ENCODE measurements around the gene ZNF227.
"Not testable (repeated sequence)": the region's sequence is repeated elsewhere in the genome, so short reads cannot be mapped to it uniquely, and the experiment has no call there.

Gene ZNF227

DNA sequence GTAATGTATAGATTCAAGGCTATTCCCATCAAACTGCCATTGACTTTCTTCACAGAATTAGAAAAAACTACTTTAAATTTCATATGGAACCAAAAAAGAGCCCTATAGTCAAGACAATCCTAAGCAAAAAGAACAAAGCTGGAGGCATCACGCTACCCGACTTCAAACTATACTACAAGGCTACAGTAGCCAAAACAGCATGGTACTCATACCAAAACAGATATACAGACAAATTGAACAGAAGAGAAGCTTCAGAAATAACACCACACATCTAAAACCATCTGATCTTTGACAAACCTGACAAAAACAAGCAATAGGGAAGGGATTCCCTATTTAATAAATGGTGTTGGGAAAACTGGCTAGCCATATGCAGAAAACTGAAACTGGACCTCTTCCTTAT lies 40.0 kb downstream of the ZNF227 start:
- not testable (repeated sequence) for DNase-seq (ENCODE audit: low read depth)

- not testable (repeated sequence) for DNase-seq (ENCODE audit: low read depth)
These were observed 41.1 kb downstream of the ZNF227 start for GRCh38 chr19:44253392-44253791.

- DNase-seq (ENCODE audit: low read depth), result no peak
These were observed 42.2 kb downstream of the ZNF227 start for GRCh38 chr19:44254496-44254895.

DNA sequence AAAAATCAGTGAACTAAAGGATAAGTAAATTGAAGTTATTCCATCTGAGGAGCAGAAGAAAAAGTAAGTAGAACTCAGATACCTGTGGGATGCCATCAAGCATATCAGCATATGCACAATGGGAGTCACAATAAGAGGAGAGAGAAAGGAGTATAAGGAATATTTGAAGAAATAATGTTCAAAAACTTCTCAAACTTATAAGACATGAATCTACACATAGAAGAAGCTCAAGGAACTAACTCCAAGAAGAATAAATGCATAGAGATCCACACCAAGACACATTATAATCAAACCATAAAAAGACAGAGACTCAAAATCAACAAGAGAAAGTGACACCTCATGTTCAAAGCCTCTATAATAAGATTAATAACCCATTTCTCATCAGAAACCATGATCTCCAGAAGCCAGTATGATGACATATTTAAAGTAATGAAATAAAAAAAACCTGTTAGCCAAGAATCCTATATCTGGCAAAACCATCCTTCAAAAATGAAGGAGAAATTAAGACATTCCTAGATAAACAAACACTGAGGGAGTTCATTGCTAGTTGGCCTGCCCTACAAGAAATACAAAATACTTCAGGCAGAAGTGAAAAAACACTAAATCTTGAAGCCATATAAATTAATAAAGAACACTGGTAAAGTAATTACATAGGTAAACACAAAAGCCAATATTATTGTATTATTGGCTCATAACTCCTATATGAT lies 43.5 kb downstream of the ZNF227 start:
- no peak for DNase-seq (ENCODE audit: low read depth)

- DNase-seq (ENCODE audit: low read depth), result no peak
These were observed 45.8 kb downstream of the ZNF227 start for GRCh38 chr19:44258136-44258535.

DNA sequence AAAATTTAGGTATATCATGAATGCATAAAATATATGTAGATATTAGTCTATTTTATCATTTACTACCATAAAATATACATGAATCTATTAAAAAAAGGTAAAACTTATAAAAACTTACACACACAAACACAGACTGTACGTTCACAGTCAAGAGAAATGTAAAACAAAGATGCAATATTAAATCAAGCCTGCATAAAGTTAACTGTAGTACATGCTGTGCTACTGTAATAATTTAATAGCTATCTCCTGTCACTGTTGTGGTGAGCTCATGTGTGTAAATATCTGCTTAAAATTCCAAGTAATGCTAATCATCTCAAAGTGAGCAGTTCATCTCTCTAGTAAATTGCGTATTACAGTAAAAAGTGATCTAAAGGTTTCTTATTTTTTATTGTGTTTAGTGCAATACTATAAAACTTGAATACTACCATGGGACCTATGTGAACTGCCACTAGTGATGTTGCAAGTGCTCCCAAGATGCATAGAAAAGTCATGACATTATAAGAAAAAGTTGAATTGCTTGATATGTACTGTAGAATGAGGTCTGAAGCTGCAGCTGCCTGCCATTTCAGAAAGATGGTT lies 46.6 kb downstream of the ZNF227 start:
- no peak for DNase-seq (ENCODE audit: low read depth)

- no peak for DNase-seq (ENCODE audit: low read depth)
These were observed 48.0 kb downstream of the ZNF227 start for GRCh38 chr19:44260343-44260681.

- peak; percentile 12 for DNase-seq (ENCODE audit: low read depth)
These were observed 48.5 kb downstream of the ZNF227 start for GRCh38 chr19:44260695-44261446.

DNA sequence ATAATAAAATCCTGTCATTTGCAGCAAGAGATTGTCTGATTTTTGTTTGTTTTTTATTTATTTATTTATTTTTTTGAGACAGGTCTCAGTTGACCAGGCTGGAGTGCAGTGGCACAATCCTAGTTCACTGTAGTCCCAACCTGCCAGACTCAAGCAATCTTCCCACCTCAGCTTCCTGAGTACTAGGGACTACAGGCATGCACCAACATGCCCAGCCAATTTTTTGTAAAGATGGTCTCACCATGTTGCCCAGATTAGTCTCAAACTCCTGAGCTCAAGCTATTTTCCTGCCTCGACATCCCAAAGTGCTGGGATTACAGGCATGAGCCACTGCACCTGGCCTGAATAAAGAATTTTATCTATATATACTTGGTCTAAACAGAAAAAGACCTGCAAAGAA lies 65.0 kb downstream of the ZNF227 start:
- DNase-seq (ENCODE audit: low read depth), result no peak

DNA sequence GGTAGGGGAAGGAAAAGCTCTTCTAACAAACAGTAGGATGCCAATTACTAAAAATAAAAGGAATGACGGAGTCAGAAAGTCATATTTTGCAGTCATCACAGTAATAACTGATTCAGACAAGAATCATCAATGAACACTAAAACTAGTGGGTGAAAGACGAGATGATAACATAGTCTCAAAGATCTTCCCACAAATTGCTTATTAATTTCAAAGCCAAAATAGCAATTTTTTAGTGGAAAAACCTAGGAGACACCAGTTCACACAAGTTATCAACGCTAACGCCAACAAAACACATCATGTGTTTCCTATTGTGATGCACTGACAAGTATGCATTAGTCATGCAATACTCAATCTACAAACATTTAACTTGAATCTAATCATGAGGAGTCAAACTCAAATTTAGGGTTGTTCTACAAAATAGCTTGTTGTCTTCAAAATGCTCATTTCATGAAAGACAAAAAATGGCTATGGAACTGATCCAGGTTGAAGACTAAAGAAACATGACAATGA lies 65.9 kb downstream of the ZNF227 start:
- no peak for DNase-seq (ENCODE audit: low read depth)

DNA sequence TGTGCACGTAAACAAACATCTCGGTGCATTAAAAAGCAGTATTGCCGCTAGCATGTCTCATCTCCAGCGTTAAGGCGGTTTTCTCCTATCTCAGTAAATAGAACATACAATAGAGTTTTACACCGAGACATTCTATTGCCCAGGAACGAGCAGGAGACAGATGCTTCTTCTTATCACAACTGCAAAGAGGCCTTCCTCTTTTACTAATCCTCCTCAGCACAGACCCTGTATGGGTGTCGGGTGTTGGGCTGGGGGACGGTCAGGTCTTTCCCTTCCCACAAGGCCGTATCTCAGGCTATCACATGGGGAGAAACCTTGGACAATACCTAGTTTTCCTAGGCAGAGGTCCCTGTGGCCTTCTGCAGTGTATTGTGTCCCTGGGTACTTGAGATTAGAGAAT lies 68.6 kb downstream of the ZNF227 start:
- DNase-seq (ENCODE audit: low read depth), result no peak

DNA sequence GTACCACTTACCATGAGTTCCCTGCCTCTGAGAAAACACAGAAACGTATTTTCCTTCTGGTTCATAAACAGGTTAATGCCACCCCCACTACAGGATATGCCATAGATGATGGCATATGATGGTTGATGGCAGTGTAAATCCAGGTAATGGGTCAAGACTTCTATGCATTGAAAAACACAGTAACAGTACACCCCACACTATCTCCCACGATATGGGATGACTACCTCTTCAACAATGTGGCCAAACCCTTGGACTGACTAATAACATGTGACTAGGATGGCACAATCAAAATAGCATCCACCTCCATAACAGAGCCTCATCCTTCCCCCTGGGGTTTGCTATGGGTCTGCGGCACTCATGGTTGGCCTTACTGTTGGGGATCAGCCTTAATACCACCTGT lies 70.5 kb downstream of the ZNF227 start:
- no peak for DNase-seq (ENCODE audit: low read depth)

DNA sequence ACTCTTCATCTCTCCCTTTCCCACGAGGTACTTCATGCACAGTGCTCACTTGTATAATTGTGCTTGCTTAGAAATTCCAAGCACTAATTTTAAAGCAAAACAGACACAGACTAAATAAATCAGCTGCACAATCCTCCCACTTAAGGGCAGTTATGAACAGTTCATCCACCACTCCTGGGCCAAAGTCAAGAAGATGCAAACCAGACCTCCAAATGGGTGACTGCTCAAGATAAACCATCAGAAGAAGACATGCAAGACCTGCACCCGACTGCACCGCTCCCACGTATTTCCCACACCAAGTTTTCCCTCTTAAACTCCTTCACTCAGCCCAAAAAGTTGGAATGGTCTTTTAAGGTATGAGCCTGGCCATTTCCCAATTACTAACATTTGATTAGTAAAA lies 72.6 kb downstream of the ZNF227 start:
- no peak for DNase-seq (ENCODE audit: low read depth)
